Hepatocyte (in vitro differentiated cells): ENCODE measurements around the gene WDR37. TPM values are rescaled to one million over a fixed set of nuclear protein-coding genes. Genes with fewer than 3 reads are reported as not detected.

Experiments used
- DNase-seq: peaks from one replicate; pipeline ENCODE4 v3.0.0-alpha.2; 2016; ENCODE audit warnings: low spot score
- H2AFZ ChIP-seq: fragments of 200-600 bp; sonication (generic); 2 replicates; pipeline ENCODE4 v1.6.0; 2016; ENCODE audit warnings: antibody characterized with exemption, mild to moderate bottlenecking
- H3K27ac ChIP-seq: fragments of 200-600 bp; sonication (generic); 2 replicates; pipeline ENCODE4 v1.5.1; 2016; ENCODE audit warnings: mild to moderate bottlenecking
- H3K27me3 ChIP-seq: fragments of 200-600 bp; sonication (generic); 2 replicates; pipeline ENCODE4 v1.6.1; 2016
- H3K36me3 ChIP-seq: fragments of 200-600 bp; sonication (generic); replicated peaks from 2 replicates; pipeline ENCODE4 v1.5.1; 2016; ENCODE audit warnings: low read depth; ENCODE audit not compliant: insufficient read depth
- H3K4me1 ChIP-seq: fragments of 200-600 bp; sonication (generic); 2 replicates; pipeline ENCODE4 v1.5.1; 2016; ENCODE audit warnings: mild to moderate bottlenecking, moderate library complexity; ENCODE audit not compliant: insufficient read depth
- H3K4me2 ChIP-seq: fragments of 200-600 bp; sonication (generic); 2 replicates; pipeline ENCODE4 v1.6.0; 2016
- H3K4me3 ChIP-seq: fragments of 200-600 bp; sonication (generic); 2 replicates; pipeline ENCODE4 v1.5.1; 2016; ENCODE audit warnings: mild to moderate bottlenecking
- H3K79me2 ChIP-seq: fragments of 200-600 bp; sonication (generic); 2 replicates; pipeline ENCODE4 v1.6.0; 2017; ENCODE audit warnings: mild to moderate bottlenecking
- H3K9me2 ChIP-seq: fragments of 200-600 bp; sonication (generic); replicated peaks from 2 replicates; pipeline ENCODE4 v1.6.0; 2017; ENCODE audit warnings: mild to moderate bottlenecking; ENCODE audit not compliant: insufficient read depth
- H3K9me3 ChIP-seq: fragments of 200-600 bp; sonication (generic); 2 replicates; pipeline ENCODE4 v1.5.1; 2016; ENCODE audit warnings: low read depth, mild to moderate bottlenecking
- H4K20me1 ChIP-seq: fragments of 200-600 bp; sonication (generic); 2 replicates; pipeline ENCODE4 v1.6.0; 2016; ENCODE audit warnings: mild to moderate bottlenecking; ENCODE audit not compliant: insufficient read depth, poor library complexity, severe bottlenecking
- EZH2 ChIP-seq: fragments of 200-600 bp; sonication (generic); IDR thresholded peaks from 2 replicates; pipeline ENCODE4 v1.6.1; 2016; ENCODE audit warnings: antibody characterized with exemption, mild to moderate bottlenecking, borderline replicate concordance
- EZH2phosphoT487 ChIP-seq: fragments of 200-600 bp; sonication (generic); IDR thresholded peaks from one replicate; pipeline ENCODE4 v1.6.1; 2018; ENCODE audit warnings: antibody characterized with exemption, mild to moderate bottlenecking, low read depth, moderate library complexity; ENCODE audit not compliant: unreplicated experiment, severe bottlenecking
- WGBS: methylation state at CpG from one replicate; pipeline ENCODE4 v1.1.6; 2016; ENCODE audit warnings: low lambda C conversion rate; ENCODE audit errors: missing lambda C conversion rate; 5-methylcytosine and 5-hydroxymethylcytosine counted together
- polyA plus RNA-seq: library from polyadenylated mRNA; unstranded; fragments of >200 nt; fragmentation: Nextera tagmentation; extraction: Ambion mirVana; gene quantifications from 2 replicates; pipeline ENCODE4 v1.2.1, GENCODE V29; 2016
- total RNA-seq: library from RNA; depleted of rRNA; stranded (reverse); fragments of >200 nt; gene quantifications from 2 replicates; pipeline ENCODE4 v1.2.3, GENCODE V29; 2014
- TF ChIP-seq, protein P1 (sequence below): fragments of 200-600 bp; sonication (generic); IDR thresholded peaks from 2 replicates; pipeline ENCODE4 v1.5.1; 2016; ENCODE audit warnings: antibody characterized with exemption, mild to moderate bottlenecking; ENCODE audit not compliant: poor library complexity

The WDR37 gene
- total and polyA plus RNA-seq, 2 experiments from 2014 or later = 8.6 to 12.3 TPM

DNA sequence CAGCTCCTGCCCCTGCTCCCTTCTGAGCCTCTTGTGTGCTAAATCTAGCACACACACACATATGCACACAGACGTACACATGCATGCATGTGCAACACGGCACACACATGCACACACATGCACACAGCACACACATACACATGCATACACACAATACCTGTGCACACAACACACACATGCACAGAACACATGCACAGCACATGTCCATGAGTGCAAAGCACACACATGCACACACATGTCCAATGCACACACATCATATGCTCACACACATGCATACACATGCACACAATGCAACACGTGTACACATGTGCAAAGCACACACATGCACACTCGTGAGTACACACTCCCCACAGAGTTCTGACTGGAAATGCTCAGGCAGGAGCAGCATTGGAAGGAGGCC lies 115.0 kb downstream of the WDR37 start:
- no peaks in the 10 kb centered on the region for H3K9me2 ChIP-seq
- TF ChIP-seq EZH2 (no peak), EZH2phosphoT487 (no peak)
- TF ChIP-seq, protein P1, sequence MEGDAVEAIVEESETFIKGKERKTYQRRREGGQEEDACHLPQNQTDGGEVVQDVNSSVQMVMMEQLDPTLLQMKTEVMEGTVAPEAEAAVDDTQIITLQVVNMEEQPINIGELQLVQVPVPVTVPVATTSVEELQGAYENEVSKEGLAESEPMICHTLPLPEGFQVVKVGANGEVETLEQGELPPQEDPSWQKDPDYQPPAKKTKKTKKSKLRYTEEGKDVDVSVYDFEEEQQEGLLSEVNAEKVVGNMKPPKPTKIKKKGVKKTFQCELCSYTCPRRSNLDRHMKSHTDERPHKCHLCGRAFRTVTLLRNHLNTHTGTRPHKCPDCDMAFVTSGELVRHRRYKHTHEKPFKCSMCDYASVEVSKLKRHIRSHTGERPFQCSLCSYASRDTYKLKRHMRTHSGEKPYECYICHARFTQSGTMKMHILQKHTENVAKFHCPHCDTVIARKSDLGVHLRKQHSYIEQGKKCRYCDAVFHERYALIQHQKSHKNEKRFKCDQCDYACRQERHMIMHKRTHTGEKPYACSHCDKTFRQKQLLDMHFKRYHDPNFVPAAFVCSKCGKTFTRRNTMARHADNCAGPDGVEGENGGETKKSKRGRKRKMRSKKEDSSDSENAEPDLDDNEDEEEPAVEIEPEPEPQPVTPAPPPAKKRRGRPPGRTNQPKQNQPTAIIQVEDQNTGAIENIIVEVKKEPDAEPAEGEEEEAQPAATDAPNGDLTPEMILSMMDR = no peak
- no peak for DNase-seq
- H3K27ac ChIP-seq = no peak overlapping the region
- no peaks in the 10 kb centered on the region for H4K20me1 ChIP-seq
- H3K4me3 ChIP-seq = no peak overlapping the region
- H2AFZ ChIP-seq = no peak overlapping the region
- WGBS = 100% methylated on average over 4 of the region's 4 CpGs
- H3K79me2 ChIP-seq = no peaks in the 10 kb centered on the region
- H3K36me3 ChIP-seq = no peaks in the 10 kb centered on the region
- H3K9me3 ChIP-seq = no peaks in the 10 kb centered on the region
- H3K4me2 ChIP-seq = no peak overlapping the region
- H3K27me3 ChIP-seq = no peaks in the 10 kb centered on the region
- no peaks in the 10 kb centered on the region for H3K4me1 ChIP-seq

DNA sequence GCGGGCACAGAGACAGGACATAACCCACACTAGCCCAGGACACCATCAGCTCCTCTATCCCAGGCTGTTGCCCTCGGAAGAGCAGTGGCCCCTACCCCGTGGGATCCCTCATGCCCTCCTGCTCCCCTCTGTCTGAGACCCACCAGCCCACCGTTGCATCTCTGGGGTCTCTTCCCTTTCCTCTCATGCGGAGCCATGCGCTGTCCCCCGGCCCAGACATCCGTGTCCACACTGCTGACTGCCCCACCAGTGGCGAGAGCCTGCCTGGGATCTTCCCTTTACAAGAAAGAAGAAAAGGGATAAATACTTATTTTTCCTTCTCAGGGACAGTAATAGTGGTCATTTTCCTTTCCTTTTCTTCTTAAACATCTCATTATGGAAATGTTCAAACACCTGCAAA lies 115.4 kb downstream of the WDR37 start:
- no peaks in the 10 kb centered on the region for H3K27me3 ChIP-seq
- H2AFZ ChIP-seq = no peak overlapping the region

DNA sequence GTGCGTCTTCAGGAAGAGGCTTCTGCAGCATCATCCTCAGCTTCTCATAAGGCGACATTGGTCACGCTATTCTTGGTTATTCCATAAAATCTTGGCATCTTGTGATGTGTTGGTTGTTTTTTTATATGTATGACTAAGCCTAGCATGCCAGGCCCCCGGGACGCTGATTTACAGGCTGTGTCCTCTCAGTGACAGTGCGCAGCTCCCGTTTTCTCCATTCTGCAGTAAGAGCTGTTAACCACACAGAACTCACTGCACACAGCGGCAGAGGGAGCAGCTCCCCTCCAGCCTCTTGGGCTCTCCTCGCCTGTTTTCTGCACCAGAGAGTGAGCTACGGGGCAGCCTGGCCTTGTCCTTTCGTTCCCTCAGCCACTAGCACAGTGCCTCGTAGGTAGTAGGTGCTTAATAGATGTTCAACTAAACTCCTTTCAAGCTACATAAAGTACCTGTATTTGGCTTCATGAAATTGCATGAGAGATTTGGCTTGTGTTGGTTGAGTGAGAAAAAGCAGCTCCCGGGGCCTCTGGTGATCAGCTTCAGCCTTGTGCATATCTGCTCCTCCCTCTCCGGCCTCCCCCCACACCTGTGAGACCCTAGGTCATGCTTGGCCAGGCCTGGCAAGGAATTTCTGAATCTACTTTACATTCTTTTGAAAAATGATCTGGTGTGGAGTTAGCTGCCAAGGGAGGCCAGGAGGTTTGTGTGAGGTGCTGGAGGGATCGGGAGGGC lies 116.2 kb downstream of the WDR37 start:
- DNase-seq = no peak
- Histone ChIP-seq H3K27ac (no peak overlapping the region), H3K36me3 (no peaks in the 10 kb centered on the region), H3K79me2 (no peaks in the 10 kb centered on the region), H3K9me3 (no peaks in the 10 kb centered on the region), H3K4me3 (no peak overlapping the region), H3K9me2 (no peaks in the 10 kb centered on the region), H3K4me1 (no peaks in the 10 kb centered on the region), H3K4me2 (no peak overlapping the region), H2AFZ (no peak overlapping the region), H3K27me3 (no peaks in the 10 kb centered on the region), H4K20me1 (no peaks in the 10 kb centered on the region)
- TF ChIP-seq EZH2 (no peak), EZH2phosphoT487 (no peak)
- TF ChIP-seq, protein P1 = no peak
- 87% methylated on average over 15 of the region's 15 CpGs for WGBS

More for the DNA sequence above, 115.4 kb downstream of the WDR37 start:
- TF ChIP-seq, protein P1 = no peak
- TF ChIP-seq EZH2phosphoT487 (no peak), EZH2 (no peak)
- Histone ChIP-seq H3K9me2 (no peaks in the 10 kb centered on the region), H3K4me1 (no peaks in the 10 kb centered on the region), H3K79me2 (no peaks in the 10 kb centered on the region), H3K9me3 (no peaks in the 10 kb centered on the region), H4K20me1 (no peaks in the 10 kb centered on the region), H3K4me2 (no peak overlapping the region), H3K36me3 (no peaks in the 10 kb centered on the region), H3K4me3 (no peak overlapping the region), H3K27ac (no peak overlapping the region)
- no peak for DNase-seq
- 95% methylated on average over 9 of the region's 9 CpGs for WGBS
